IPS-15b (cell line): ENCODE measurements around the gene NFIB.

Experiments
- H3K27me3 ChIP-seq: one replicate; pipeline ENCODE4 v1.6.1; 2013; ENCODE audit warnings: low read length; ENCODE audit not compliant: control insufficient read depth, insufficient read depth
- H3K36me3 ChIP-seq: one replicate; pipeline ENCODE4 v1.6.1; 2013; ENCODE audit warnings: low read length; ENCODE audit not compliant: control insufficient read depth, insufficient read depth
- H3K4me1 ChIP-seq: one replicate; pipeline ENCODE4 v1.6.1; 2013; ENCODE audit warnings: mild to moderate bottlenecking, low read length; ENCODE audit not compliant: control insufficient read depth, insufficient read depth
- H3K4me3 ChIP-seq: one replicate; pipeline ENCODE4 v1.5.1; 2013; ENCODE audit warnings: low read depth, low read length
- H3K9ac ChIP-seq: one replicate; pipeline ENCODE4 v1.6.1; 2013; ENCODE audit warnings: low read depth, mild to moderate bottlenecking, low read length
- H3K9me3 ChIP-seq: one replicate; pipeline ENCODE4 v1.6.1; 2013; ENCODE audit warnings: mild to moderate bottlenecking, low read length; ENCODE audit not compliant: control insufficient read depth, insufficient read depth

NFIB gene

GRCh38 chr9:14343261-14344031 is 29.5 kb upstream of the NFIB start:
- peak overlapping the region; percentile 30 for H3K4me3 ChIP-seq
- peaks cover 18% of the 10 kb centered on the region for H3K4me1 ChIP-seq
- no peak overlapping the region for H3K9ac ChIP-seq
- peaks cover 93% of the 10 kb centered on the region for H3K27me3 ChIP-seq
- H3K9me3 ChIP-seq, result no peaks in the 10 kb centered on the region
- no peaks in the 10 kb centered on the region for H3K36me3 ChIP-seq

GRCh38 chr9:14342736-14343135 is 28.8 kb upstream of the NFIB start:
- Histone ChIP-seq H3K4me3 (no peak overlapping the region), H3K27me3 (peaks cover 88% of the 10 kb centered on the region)

GRCh38 chr9:14341437-14342122 is 27.6 kb upstream of the NFIB start:
- H3K36me3 ChIP-seq, result no peaks in the 10 kb centered on the region
- H3K4me3 ChIP-seq, result no peak overlapping the region
- peaks cover 85% of the 10 kb centered on the region for H3K27me3 ChIP-seq
- no peaks in the 10 kb centered on the region for H3K9me3 ChIP-seq
- no peak overlapping the region for H3K9ac ChIP-seq
- peaks cover 15% of the 10 kb centered on the region for H3K4me1 ChIP-seq

More at GRCh38 chr9:14342736-14343135, 28.8 kb upstream of the NFIB start:
- no peaks in the 10 kb centered on the region for H3K36me3 ChIP-seq
- no peak overlapping the region for H3K9ac ChIP-seq
- H3K9me3 ChIP-seq, result no peaks in the 10 kb centered on the region
- peaks cover 15% of the 10 kb centered on the region for H3K4me1 ChIP-seq

- Histone ChIP-seq H3K4me1 (peaks cover 16% of the 10 kb centered on the region), H3K27me3 (peaks cover 79% of the 10 kb centered on the region), H3K9ac (no peak overlapping the region), H3K9me3 (no peaks in the 10 kb centered on the region), H3K36me3 (no peaks in the 10 kb centered on the region), H3K4me3 (no peak overlapping the region)
These were observed 27.1 kb upstream of the NFIB start for GRCh38 chr9:14340994-14341393.

GRCh38 chr9:14340219-14340873 is 26.4 kb upstream of the NFIB start:
- Histone ChIP-seq H3K36me3 (no peaks in the 10 kb centered on the region), H3K4me3 (no peak overlapping the region), H3K4me1 (peaks cover 16% of the 10 kb centered on the region), H3K9me3 (no peaks in the 10 kb centered on the region), H3K9ac (no peak overlapping the region), H3K27me3 (peaks cover 73% of the 10 kb centered on the region)

- no peak overlapping the region for H3K9ac ChIP-seq
- no peaks in the 10 kb centered on the region for H3K9me3 ChIP-seq
- no peak overlapping the region for H3K4me3 ChIP-seq
- H3K27me3 ChIP-seq, result peaks cover 67% of the 10 kb centered on the region
- H3K4me1 ChIP-seq, result peaks cover 15% of the 10 kb centered on the region
- no peaks in the 10 kb centered on the region for H3K36me3 ChIP-seq
These were observed 25.8 kb upstream of the NFIB start for GRCh38 chr9:14339746-14340145.

- peaks cover 46% of the 10 kb centered on the region for H3K27me3 ChIP-seq
- H3K36me3 ChIP-seq, result no peaks in the 10 kb centered on the region
- no peak overlapping the region for H3K4me3 ChIP-seq
- no peak overlapping the region for H3K9ac ChIP-seq
- H3K4me1 ChIP-seq, result peaks cover 9% of the 10 kb centered on the region
- no peaks in the 10 kb centered on the region for H3K9me3 ChIP-seq
These were observed 23.7 kb upstream of the NFIB start for GRCh38 chr9:14337615-14338014.

GRCh38 chr9:14336244-14336643 is 22.3 kb upstream of the NFIB start:
- Histone ChIP-seq H3K9me3 (no peaks in the 10 kb centered on the region), H3K9ac (no peak overlapping the region), H3K36me3 (no peaks in the 10 kb centered on the region), H3K27me3 (peaks cover 35% of the 10 kb centered on the region), H3K4me1 (peaks cover 8% of the 10 kb centered on the region), H3K4me3 (no peak overlapping the region)

- Histone ChIP-seq H3K4me1 (peaks cover 3% of the 10 kb centered on the region), H3K27me3 (peaks cover 6% of the 10 kb centered on the region), H3K36me3 (no peaks in the 10 kb centered on the region), H3K9ac (no peak overlapping the region), H3K4me3 (no peak overlapping the region), H3K9me3 (no peaks in the 10 kb centered on the region)
These were observed 17.2 kb upstream of the NFIB start for GRCh38 chr9:14331120-14331519.

GRCh38 chr9:14327036-14327435 is 13.1 kb upstream of the NFIB start:
- Histone ChIP-seq H3K9me3 (no peaks in the 10 kb centered on the region), H3K9ac (no peak overlapping the region), H3K36me3 (no peaks in the 10 kb centered on the region), H3K4me1 (no peaks in the 10 kb centered on the region), H3K27me3 (peaks cover 26% of the 10 kb centered on the region), H3K4me3 (no peak overlapping the region)

- no peak overlapping the region for H3K9ac ChIP-seq
- H3K4me3 ChIP-seq, result no peak overlapping the region
- peaks cover 5% of the 10 kb centered on the region for H3K4me1 ChIP-seq
These were observed 12.4 kb upstream of the NFIB start for GRCh38 chr9:14326264-14326826.

More at GRCh38 chr9:14326264-14326826, 12.4 kb upstream of the NFIB start:
- no peaks in the 10 kb centered on the region for H3K9me3 ChIP-seq
- no peaks in the 10 kb centered on the region for H3K36me3 ChIP-seq
- H3K27me3 ChIP-seq, result peaks cover 31% of the 10 kb centered on the region
